ENCODE measurements around the gene DMRT1. TPM values are rescaled to one million over a fixed set of nuclear protein-coding genes. Genes with fewer than 3 reads are reported as not detected.

DMRT1 gene
- total RNA-seq, 1 donor from 2014 or later, result 0.07 TPM

- DNase-seq (ENCODE audit: low read depth, low spot score), result no peak
Measured at GRCh38 chr9:922171-922570, 80.7 kb downstream of the DMRT1 start.

- DNase-seq (ENCODE audit: low read depth, low spot score), result no peak
Measured at GRCh38 chr9:922731-923130, 81.2 kb downstream of the DMRT1 start.

- no peak for DNase-seq (ENCODE audit: low read depth, low spot score)
Measured at GRCh38 chr9:926976-927375, 85.5 kb downstream of the DMRT1 start.

- no peak for DNase-seq (ENCODE audit: low read depth, low spot score)
Measured at GRCh38 chr9:928363-929042, 87.0 kb downstream of the DMRT1 start.

GRCh38 chr9:929719-930118, 88.2 kb downstream of the DMRT1 start:
- no peak for DNase-seq (ENCODE audit: low read depth, low spot score)

GRCh38 chr9:933356-933755, 91.9 kb downstream of the DMRT1 start:
- no peak for DNase-seq (ENCODE audit: low read depth, low spot score)

- DNase-seq (ENCODE audit: low read depth, low spot score), result no peak
Measured at GRCh38 chr9:935348-935965, 94.0 kb downstream of the DMRT1 start.

- no peak for DNase-seq (ENCODE audit: low read depth, low spot score)
Measured at GRCh38 chr9:942805-943580, 101.5 kb downstream of the DMRT1 start.

GRCh38 chr9:947985-948384, 106.5 kb downstream of the DMRT1 start:
- DNase-seq (ENCODE audit: low read depth, low spot score), result no peak

- DNase-seq (ENCODE audit: low read depth, low spot score), result no peak
Measured at GRCh38 chr9:948497-948896, 107.0 kb downstream of the DMRT1 start.

GRCh38 chr9:950139-950538, 108.6 kb downstream of the DMRT1 start:
- DNase-seq (ENCODE audit: low read depth, low spot score), result no peak

- no peak for DNase-seq (ENCODE audit: low read depth, low spot score)
Measured at GRCh38 chr9:952546-952945, 111.0 kb downstream of the DMRT1 start.

- DNase-seq (ENCODE audit: low read depth, low spot score), result no peak
Measured at GRCh38 chr9:959105-959504, 117.6 kb downstream of the DMRT1 start.

GRCh38 chr9:959914-960313, 118.4 kb downstream of the DMRT1 start:
- DNase-seq (ENCODE audit: low read depth, low spot score), result no peak

- DNase-seq (ENCODE audit: low read depth, low spot score), result no peak
Measured at GRCh38 chr9:962023-962422, 120.5 kb downstream of the DMRT1 start.

GRCh38 chr9:965497-965896, 124.0 kb downstream of the DMRT1 start:
- no peak for DNase-seq (ENCODE audit: low read depth, low spot score)

- no peak for DNase-seq (ENCODE audit: low read depth, low spot score)
Measured at GRCh38 chr9:966870-967269, 125.4 kb downstream of the DMRT1 start.

GRCh38 chr9:967436-967835, 125.9 kb downstream of the DMRT1 start:
- DNase-seq (ENCODE audit: low read depth, low spot score), result no peak

- no peak for DNase-seq (ENCODE audit: low read depth, low spot score)
Measured at GRCh38 chr9:967903-968641, 126.6 kb downstream of the DMRT1 start.

- no peak for DNase-seq (ENCODE audit: low read depth, low spot score)
Measured at GRCh38 chr9:969310-970150, 128.0 kb downstream of the DMRT1 start.

Data from pulmonary artery endothelial cell (primary cell).